Glomerular endothelial cell (primary cell): ENCODE measurements around the gene GRAPL. TPM values are rescaled to one million over a fixed set of nuclear protein-coding genes. Genes with fewer than 3 reads are reported as not detected.
"Not testable (repeated sequence)": the region's sequence is repeated elsewhere in the genome, so short reads cannot be mapped to it uniquely, and the experiment has no call there.

Experiments used
- DNase-seq: peaks from one replicate; pipeline ENCODE4 v3.0.0-alpha.2; 2011; ENCODE audit warnings: low read depth, low spot score; ENCODE audit errors: extremely low read depth
- total RNA-seq: library from RNA; depleted of rRNA; stranded (reverse); fragments of >200 nt; gene quantifications from 2 replicates; pipeline ENCODE4 v1.2.3, GENCODE V29; 2015

The GRAPL gene
- total RNA-seq, result 5.7 and 58.6 TPM in 2 replicates

GRCh38 chr17:19127148-19127980, at the start of gene GRAPL:
Gene GRAPL (plus strand): TSS chr17:19127589. CDS start chr17:19127620, 31 bp downstream.
- not testable (repeated sequence) for DNase-seq

GRCh38 chr17:19088804-19089685, 38.3 kb upstream of the GRAPL start:
- DNase-seq, result not testable (repeated sequence)

- DNase-seq, result not testable (repeated sequence)
These were observed 37.2 kb upstream of the GRAPL start for GRCh38 chr17:19090058-19090772.

GRCh38 chr17:19092737-19093683, 34.4 kb upstream of the GRAPL start:
- DNase-seq, result not testable (repeated sequence)

GRCh38 chr17:19093684-19094438, 33.5 kb upstream of the GRAPL start:
- DNase-seq, result not testable (repeated sequence)

GRCh38 chr17:19108517-19108916, 18.9 kb upstream of the GRAPL start:
- not testable (repeated sequence) for DNase-seq

GRCh38 chr17:19110189-19111097, 16.9 kb upstream of the GRAPL start:
- DNase-seq, result not testable (repeated sequence)

- not testable (repeated sequence) for DNase-seq
These were observed 16.2 kb upstream of the GRAPL start for GRCh38 chr17:19111111-19111711.

- DNase-seq, result not testable (repeated sequence)
These were observed 15.5 kb upstream of the GRAPL start for GRCh38 chr17:19111801-19112458.

- not testable (repeated sequence) for DNase-seq
These were observed 14.9 kb upstream of the GRAPL start for GRCh38 chr17:19112459-19112826.

GRCh38 chr17:19118695-19119094, 8.7 kb upstream of the GRAPL start:
- DNase-seq, result not testable (repeated sequence)

GRCh38 chr17:19125289-19125688, 2.1 kb upstream of the GRAPL start:
- DNase-seq, result not testable (repeated sequence)

GRCh38 chr17:19129500-19129899, 2.1 kb downstream of the GRAPL start:
- not testable (repeated sequence) for DNase-seq

- DNase-seq, result not testable (repeated sequence)
These were observed 3.7 kb downstream of the GRAPL start for GRCh38 chr17:19131108-19131507.

- DNase-seq, result not testable (repeated sequence)
These were observed 4.4 kb downstream of the GRAPL start for GRCh38 chr17:19131772-19132171.

- DNase-seq, result not testable (repeated sequence)
These were observed 6.4 kb downstream of the GRAPL start for GRCh38 chr17:19133793-19134192.

GRCh38 chr17:19135391-19135790, 8.0 kb downstream of the GRAPL start:
- not testable (repeated sequence) for DNase-seq
